Fibroblast of peridontal ligament (primary cell): Measurements from ENCODE around the gene ALLC.
"Not testable (repeated sequence)": the region's sequence is repeated elsewhere in the genome, so short reads cannot be mapped to it uniquely, and the experiment has no call there.

Experiments used
- DNase-seq: peaks from one replicate; pipeline ENCODE4 v3.0.0-alpha.2; 2010; ENCODE audit errors: extremely low read depth

The ALLC gene

DNA sequence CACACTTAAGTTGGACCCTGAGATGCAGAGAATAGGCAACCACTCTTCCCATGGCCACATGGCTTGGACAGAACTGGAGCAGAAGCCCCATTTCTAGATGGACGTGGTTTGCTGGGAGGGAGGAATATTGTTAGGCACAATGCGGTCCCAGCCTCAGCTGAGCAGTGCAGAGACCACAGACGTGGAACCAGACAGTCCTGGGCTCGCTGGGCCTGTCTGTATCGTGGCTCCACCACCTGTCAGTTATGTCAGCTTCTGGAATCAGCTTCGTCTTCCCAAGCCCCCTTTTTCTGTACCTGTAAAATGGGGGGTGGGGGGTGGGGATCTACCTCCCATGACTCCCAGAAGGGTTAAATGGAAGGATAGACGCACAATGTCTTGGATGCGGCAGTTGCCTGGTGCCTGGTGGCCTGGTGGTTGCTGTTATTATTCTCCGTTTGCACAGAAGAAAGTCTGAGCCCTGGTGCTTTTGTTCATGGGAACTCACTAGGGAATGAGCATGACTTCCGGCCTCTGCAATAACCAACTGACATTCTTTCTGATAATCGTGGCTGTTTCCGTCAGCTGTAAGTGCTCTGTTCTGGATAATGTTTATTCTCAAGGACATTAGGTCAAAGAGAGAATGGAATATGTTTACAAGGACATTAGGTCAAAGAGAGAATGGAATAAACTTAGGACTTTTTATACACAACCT lies 31.7 kb upstream of the ALLC start:
- DNase-seq, result no peak

DNA sequence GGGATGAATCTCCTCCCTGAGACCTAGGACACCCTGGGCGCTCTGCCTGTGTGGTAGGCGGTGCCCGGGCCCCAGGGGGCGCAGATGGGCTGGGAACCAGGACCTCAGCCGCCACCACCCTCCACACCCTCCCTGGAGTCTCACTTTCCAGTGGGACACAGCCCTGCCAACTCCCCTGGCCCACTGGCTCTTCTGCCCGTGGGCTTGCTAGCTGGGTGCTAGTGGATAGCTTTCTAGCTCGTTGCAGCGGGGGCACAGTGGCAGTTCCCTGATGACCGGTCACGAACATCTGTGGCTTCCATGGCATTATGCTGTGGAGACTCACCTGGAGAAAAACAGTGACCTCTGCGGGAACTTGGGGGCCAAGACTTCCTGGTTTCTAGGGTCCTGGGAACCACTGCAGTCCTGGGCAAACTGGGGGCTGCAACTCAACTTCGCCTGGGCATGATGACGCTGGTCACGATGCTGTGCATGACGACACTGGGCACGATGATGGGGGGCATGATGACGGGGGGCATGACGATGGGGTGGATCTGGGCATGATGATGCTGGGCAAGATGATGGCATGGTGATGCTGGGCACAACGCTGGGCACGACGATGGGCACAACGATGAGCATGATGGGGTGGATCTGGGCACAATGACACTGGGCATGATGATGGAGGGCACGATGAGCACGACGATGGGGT lies 31.0 kb upstream of the ALLC start:
- no peak for DNase-seq

DNA sequence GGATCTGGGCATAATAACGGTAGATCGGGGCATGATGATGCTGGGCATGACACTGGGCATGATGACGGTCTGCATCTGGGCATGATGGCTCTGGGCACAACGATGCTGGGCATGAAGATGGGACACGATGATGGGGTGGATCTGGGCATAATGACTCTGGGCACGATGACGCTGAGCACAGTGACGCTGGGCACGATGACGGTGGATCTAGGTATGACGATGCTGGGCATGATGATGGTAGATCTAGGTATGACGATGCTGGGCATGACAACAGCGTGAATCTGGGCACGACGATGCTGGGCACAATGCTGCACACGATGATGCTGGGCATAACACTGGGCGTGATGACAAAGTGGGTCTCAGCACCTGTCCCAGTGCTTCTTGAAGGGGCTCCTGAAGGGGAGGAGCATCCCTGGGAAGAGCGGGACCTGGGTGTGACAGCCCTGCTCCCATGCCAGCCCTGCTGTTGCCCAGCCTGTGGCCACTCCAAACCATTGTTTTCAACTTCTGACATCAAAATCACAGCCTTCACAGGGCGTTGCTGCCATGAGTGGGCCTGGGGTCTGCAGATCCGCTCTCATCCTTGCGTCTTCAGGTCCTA lies 30.4 kb upstream of the ALLC start:
- no peak for DNase-seq

DNA sequence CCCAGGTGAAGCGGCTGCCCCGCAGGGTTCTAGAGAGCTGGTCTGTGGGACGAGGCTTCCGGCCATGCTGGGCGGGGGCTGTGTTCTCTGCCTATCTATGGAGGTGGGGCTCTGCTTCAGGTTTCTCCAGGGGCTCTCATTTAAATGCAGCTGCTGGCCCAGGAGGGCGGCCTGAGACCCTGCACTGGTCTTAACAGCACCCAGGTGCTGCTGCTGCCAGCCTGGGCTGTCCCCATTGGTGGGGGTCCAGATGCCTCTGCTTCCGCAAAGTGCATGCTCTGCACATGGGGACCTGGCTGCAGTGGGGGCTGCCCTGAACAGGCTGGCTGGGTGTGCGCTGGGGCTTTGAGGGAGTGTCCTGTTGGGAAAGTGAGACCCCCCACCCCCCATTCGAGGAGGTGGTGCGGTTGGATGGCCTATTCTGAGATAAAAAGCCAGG lies 29.7 kb upstream of the ALLC start:
- DNase-seq, result no peak

DNA sequence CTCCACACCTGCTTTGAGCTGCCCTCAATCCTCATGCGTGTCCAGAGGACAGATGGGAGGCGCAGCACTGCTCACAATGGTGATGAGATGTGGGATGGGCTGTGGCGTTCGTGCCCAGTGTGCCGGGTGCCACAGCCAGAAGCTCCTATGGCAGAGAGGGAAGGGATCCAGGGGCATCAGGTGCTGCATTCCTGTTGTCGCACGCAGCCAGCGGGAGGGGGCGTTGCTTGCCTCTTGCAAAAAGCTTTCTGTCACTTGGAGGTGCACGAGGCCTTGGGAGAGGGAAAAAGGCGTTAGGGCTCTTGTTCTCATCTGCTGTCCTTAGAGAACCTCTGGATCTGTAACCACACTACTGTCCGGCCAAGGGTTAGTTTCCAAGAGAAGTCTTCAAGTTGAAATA lies 29.2 kb upstream of the ALLC start:
- DNase-seq, result no peak

DNA sequence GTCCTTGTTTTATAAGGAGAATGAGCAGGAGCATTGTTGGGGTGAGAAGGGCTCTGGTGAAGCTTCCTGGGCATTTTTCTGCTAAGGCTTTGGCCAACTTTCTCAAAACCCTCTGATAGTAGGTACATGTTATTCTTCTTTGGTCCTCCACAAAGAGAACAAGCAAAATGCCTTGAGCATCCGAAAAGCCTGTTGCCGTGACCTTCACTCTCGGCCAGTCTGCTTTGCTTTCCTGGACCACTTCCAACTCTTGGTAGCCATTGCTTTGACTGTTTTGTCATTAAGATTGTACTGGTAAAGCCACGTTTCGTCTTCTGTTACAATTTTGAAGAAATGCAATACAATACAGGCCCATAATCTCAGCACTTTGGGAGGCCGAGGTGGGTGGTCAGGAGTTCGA lies 27.4 kb upstream of the ALLC start:
- no peak for DNase-seq

DNA sequence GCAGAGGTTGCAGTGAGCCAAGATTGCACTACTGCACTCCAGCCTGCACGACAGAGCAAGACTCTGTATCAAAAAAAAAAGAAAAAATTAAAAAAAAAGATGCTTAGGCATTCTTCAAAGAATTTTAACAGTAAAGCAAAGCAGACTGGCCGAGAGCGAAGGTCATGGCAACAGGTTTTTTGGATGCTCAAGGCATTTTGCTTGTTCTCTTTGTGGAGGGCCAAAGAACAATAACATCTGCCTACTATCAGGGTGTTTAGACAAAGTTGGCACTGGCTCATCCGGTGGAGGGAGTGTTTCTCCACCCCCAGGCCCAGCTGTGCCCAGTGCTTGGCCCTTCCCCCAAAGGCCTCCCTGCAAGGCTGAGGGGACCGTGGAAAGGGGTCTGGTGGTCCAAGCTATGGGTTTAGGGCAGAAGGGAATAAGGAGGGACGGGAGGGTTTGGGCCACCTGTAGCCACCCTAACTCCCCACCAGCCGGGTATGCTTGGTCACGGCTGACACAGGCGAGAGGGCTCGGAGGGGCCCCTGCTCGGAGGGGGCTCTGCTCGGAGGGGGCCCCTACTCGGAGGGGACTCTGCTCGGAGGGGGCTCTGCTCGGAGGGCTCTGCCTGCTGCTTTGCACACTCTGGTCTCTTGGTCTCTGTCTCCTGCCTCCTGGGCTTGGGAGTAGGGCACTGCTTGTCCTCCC lies 26.7 kb upstream of the ALLC start:
- no peak for DNase-seq

DNA sequence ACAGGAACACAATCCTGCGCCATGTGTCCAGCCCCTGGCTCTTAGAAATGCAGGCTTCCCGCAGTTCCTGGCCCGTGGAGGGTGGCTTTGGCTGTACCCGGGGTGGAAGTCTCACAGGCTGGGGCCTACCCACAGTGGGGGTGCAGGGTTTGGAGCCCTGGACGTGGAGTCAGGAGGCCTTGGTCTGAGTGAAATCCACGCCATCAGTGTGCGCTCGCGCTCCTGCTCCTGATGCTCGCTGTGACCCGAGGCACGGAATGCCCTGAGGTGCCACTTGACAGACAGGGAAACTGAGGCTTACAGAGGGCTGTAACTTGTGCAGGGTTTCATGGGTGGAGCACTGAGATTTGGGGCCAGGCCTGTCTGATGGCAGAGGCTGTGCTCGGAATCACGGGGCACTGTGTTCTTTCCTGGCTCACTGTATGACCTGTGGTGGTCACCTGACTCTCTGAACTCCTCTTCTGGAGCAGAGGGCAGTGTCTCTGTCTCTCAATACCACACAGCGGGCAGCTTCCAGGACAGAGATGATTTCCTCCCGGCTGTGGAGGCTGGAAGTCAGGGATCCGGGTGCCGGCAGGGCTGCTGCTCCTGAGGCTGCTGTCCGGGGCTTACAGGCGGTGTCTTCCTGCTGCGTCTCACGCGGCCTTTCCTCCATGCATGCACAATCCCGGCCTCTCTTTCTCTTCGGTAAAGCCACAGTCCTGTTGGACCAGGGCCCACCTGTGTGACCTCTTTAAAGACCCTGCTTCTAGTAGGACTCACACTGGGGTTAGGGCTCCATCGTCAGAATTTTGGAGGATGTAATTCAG lies 25.9 kb upstream of the ALLC start:
- no peak for DNase-seq

DNA sequence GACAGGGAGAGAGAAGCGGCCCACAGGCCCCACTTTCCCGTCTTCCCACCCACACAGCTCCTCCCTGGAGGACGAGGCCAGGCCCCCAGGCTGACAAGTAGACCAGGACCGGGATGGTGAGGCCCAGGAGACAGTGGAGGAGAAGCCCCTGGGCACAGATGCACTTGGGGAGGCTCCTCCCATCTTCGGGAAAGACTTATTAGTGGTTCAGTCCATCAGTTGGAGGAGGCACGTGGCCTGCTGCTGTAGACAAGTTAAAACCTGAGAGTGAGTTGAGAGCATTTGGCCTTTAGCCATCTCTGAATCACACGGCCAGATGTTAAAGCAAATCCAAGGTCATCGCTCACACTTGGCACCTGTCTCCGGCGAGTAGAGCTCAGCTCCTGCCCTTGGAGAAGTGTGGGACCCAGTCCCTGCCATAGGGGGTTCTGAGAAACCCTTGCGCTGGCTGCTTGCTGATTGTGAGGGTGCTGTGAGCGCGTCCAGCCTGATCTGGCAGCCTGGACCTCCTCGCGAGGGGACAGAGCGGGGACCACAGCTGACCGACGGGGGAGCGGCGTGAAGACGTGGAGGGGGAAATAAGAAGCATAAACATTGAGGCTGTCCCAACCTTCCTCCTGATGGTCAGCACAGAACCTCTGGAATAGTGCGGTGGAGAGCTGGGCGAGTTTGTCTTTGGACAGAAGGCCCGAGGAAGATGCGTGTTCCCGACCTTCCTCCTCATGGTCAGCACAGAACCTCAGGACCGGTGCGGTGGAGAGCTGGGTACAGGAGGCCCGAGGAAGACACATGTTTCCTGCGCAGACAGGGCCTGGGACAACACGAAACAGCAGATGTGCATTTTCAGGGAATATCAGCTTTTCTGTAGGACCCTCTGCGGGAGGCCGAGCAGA lies 24.7 kb upstream of the ALLC start:
- no peak for DNase-seq

DNA sequence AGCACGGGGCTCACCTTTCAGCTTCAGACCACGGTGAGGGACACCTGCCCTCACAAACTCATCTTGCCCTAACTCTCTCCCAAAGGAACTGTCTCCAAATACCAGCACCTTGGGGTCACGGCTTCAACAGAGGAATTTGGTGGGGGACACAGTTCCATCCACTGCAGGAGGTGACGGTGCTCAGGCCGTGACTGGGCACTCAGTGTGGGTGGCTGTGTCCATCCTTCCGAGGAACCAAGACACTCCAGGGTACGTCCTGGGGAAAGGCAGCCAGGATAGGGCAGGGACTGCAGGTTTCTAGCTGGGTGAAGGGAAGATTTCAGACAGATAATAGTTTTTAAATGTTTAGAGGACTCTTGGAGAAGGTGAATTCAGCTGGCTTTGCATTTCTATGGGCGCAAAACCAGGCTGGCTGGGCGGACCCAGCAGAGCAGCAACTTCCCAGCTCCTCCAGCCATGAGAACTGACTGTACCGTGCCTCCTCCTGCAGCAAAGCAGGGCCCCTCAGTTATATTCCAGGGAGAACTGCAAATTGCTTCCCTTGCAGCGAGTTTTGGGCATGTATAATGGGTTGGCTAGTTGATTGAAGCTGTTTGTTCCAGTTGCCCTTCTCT lies 23.9 kb upstream of the ALLC start:
- no peak for DNase-seq

DNA sequence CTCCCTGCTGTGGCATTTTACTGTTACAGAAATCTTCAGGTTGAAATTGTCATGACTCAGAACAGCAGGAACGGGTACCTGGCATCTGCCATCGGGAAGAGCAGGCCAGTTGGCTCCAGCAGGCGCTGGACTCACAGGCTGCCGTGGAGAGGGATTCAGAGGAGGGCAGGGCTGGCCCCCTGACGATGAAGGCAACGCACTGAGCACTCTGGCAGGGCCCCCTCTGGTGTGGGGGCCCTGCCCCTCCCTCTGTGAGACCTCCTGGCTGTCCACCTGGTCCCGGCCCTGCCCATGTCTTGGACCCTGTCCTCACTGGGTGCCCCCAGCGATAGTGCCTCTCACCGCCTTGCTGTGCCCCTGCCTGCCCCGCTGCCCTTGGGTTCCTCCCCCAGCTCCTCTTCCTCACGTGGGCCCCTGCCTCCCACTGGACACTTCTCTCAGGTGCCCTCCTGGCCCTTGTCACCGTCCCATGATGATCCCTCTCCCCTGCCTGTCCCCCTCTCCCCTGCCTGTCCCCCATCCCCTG lies 23.3 kb upstream of the ALLC start:
- no peak for DNase-seq

DNA sequence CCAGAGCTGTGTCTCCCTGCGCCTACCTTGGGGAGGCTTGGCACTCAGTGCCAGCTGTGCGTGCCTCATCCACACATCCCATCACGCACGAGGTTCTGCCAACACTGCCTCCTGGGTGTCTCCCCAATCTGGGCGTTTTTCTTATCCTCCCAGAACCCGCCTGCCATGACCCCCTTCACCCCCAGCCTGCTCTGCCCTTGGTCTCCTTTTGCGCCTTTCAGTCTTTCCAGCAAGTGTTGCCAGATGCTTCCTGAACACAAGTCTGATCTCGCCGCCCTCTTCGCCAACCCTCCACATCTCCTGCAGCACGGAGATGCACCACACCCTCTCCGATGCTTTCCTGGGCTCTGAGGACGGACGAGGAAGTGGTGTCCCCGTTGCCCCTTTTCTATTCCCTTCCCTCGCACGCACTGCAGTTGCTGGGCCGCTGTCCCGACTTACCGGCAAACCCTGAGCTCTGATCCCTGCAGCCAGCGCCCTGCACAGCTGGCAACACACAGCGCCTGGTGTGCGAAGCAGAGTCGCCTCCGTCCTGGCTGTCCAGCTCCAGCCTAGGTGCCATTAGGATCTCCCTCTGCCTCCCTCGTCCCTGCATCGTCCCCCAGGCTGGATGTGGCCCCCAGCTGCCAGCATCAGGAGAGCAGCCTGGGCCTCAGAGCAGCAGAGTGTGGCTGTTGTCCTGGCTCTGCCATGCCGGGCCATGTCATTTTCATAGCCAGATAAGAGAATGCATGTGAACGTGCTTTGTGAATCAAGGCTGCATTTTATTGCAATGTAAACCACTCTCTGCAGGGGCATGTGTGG lies 22.6 kb upstream of the ALLC start:
- no peak for DNase-seq

DNA sequence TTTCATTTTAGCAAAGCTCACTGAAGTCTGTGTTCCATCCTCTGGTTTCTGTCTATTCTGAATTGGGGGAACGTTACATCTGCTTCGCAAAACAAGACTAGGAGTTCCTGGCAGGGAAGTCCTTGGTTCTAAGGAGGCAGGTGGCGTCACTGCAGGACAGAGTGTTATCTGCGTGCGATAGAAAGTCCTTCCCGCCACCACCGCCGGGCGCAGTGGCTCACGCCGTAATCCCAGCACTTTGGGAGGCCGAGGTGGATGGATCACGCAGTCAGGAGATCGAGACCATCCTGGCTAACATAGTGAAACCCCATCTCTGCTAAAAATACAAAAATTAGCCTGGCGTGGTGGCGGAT lies 22.0 kb upstream of the ALLC start:
- DNase-seq, result not testable (repeated sequence)

DNA sequence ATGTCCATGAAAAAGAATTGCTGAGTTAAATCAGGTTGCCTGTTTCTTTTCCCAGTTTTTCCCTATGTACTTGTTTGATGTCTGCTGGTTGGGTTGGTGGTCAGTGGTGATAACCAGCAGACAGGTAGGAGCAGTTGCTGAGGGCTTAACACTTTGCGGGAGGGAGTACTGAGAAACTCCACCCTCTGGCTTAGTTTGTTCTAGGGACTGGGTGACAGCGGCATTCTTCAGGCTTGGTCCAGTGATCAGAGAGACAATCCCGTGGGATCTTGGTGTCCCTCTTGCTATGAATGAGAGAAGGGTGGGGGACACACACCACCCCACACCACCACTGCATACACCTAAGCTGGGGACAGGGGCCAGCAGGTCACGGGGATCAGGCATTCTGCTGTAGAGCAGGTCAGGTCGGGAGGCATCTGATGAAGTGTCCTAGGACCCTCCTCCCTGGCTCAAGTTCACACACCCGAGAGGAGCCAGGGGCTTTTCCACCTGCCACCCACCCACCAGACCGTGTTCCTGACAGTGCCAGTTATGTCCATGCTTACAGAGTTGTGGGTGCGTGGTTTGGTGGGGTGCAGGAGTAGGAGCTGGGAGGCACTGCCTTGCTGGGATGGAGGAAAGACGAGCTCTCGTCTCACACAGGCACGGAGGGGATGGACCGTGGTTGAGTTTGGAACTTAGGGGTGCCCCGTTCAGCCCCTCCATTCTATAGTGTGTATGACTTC lies 21.3 kb upstream of the ALLC start:
- DNase-seq, result no peak

DNA sequence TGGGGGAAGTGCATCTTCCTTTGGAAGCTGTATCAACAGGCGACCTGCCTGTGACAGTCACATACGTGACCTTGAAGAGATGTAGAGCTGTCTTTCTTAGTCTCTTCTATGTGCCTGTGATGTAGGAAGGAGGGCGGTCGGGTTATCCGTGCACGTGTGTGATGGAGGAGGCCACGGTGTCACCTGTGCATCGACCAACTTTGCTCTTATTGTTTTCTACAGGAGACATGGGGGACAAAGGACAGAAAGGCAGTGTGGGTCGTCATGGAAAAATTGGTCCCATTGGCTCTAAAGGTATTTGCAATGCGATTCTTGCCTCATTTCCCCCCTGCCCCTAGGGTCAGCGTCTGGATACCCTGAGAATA lies 20.7 kb upstream of the ALLC start:
- no peak for DNase-seq

DNA sequence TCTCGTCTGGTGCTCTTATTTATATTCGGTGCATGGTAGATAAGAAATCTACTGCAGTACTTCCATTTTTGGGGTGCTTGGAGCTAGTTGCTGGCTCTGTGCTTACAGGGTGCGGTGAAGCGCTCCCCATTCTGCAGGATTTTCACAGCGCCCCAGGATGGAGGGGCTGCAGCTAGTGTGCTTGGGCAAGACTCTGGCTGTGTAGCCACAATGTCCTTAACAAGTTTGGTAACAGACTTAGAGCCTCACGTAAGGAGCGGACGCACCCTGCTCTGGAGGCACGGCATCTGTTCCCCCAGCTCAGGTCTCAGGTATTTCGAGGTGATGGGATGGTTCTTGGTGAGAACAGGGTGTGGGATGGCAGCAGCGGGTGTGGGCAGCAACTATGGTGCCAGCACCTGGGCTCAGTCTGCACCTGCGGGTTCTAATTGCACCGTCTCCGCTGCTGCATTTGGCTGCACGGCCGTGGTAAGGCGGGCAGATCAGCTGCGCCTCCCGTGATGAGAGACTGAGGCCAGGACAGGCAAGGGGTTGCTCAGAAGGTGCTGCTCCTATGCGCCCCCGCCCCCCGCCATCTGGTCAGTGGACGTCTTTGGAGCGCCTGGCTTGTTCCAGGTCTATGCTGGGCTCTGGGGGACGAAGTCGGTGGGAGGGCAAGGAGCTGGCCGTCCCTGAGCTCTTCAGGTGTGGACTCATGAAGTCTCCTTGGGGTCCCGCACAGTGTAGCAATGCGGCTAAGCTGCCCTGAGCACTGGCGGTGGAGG lies 20.1 kb upstream of the ALLC start:
- no peak for DNase-seq

DNA sequence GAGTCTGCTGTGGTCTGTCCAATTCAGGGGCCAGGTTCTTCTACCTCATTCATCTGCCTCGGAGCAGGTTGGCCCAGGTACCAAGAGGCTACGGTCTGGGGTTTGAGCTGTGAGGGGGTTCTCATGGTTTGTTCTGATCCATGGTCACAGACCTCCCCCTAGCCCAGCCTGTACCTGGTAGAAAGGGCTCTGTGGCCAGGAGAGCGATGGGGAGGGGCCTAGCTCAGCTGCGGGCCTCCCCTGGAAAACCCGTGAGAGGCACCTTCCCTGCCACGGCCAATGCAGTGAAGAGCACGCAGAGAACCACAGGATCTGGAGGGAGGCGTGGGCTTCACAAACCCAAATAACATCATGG lies 19.6 kb upstream of the ALLC start:
- no peak for DNase-seq

DNA sequence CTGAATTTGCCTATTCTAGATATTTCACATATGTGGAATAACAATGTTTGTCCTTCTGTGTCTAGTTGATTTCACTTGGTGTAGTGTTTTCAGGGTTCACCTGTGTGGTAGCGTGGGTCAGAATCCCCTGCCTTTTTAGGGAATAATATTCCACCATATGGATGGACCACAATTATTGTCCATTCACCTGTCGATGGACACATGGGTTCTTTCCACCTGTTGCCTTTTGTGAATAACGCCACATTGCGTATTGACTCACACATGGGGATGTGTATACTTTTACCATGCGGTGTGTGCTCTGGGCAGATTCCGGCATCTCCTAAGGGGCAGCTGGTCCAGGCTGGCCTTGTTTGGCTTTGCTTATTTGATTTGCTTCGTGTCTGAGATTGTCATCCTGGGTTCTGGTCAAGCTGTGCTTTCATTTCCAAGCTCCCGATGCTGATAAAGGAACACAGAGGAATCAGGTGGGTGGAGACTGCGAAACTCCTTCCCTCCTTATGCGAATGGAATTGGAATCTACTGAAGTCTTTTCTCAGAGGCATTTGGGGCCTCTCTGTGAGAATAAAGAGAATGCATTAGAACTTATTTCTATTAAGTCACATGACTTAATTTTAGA lies 18.9 kb upstream of the ALLC start:
- DNase-seq, result no peak
